Inferior parietal cortex (tissue), 1 donor: Measurements from ENCODE around the gene RMC1.
"Not testable (repeated sequence)": the region's sequence is repeated elsewhere in the genome, so short reads cannot be mapped to it uniquely, and the experiment has no call there.

Source experiments
- DNase-seq: peaks from one replicate; pipeline ENCODE4 v3.0.0-alpha.2; 2016; ENCODE audit errors: extremely low spot score

Gene RMC1

GRCh38 chr18:23503038-23503962, at the start of gene RMC1:
RMC1 (plus strand) TSS chr18:23503511; CDS start chr18:23503619, 108 bp downstream.
- DNase-seq = peak; percentile 91

- DNase-seq = peak; percentile 32
Measured at GRCh38 chr18:23453680-23454058, 49.6 kb upstream of the RMC1 start.

DNA sequence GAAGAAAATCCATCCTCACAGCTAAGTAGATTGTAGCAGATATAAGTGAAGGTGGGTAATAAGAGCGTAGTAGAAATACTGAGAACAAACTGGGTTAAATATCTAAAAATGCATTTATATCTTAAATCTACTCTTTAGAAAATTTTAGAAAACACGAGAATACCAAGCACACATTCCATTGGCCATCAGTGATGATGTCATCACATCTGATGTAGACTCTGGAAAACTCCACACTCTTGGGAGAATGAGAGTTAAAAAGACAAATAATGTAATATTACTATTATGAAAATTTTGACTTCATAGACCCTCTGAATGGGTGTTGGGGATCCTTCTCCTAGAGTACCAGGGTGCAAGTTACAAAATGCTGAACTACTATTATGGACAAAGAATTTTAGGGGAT, 46.5 kb upstream of the RMC1 start:
- no peak for DNase-seq

DNA sequence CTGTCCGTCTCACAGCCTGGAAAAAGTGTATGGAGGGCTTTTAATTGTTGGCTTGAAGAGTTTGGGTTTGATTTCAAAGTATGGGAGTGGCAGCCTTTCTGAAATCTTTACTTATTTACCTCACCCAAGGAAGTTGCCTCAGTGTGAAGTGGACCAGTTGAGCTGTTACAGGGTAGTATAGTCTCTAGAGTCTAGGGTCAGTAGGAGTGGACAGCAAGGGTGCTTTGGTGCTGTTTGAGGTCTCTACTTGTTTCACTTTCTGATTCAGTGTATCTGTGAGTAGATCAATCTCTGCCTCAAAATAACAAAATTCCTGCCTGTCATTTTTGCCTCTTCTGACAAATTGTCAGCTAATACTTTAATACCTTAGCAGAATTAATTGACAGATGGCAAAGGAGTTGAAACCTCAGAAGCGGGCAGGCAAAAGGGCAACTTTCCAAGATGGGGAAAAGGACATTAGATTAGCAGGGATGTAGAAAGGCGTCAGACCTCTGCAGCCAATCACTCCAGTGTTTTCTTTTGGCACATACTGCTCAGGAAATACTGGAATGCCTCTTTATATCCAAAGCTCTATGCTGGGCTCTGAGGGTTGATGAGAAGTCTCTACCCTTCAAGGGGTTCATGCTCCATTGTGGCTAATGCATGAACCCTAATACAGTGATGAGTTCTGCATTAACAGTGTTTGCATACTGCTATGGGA, 44.3 kb upstream of the RMC1 start:
- no peak for DNase-seq

DNA sequence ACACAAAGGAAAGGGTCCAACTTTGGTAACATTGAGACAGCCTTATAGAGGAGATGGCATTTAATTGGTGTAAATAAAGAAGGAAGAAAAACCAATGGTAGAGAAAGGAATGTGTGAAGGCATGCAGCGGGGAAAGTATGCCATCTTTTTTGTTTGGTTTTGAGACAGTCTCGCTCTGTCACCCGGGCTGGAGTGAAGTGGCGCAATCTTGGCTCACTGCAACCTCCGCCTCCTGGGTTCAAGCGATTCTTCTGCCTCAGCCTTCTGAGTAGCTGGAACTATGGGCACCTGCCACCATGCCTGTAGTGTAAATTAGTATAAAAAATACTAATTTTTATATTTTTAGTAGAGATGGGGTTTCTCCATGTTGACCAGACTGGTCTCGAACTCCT, 43.8 kb upstream of the RMC1 start:
- no peak for DNase-seq

- no peak for DNase-seq
Measured at GRCh38 chr18:23460285-23461273, 42.7 kb upstream of the RMC1 start.

- no peak for DNase-seq
Measured at GRCh38 chr18:23462876-23463275, 40.4 kb upstream of the RMC1 start.

DNA sequence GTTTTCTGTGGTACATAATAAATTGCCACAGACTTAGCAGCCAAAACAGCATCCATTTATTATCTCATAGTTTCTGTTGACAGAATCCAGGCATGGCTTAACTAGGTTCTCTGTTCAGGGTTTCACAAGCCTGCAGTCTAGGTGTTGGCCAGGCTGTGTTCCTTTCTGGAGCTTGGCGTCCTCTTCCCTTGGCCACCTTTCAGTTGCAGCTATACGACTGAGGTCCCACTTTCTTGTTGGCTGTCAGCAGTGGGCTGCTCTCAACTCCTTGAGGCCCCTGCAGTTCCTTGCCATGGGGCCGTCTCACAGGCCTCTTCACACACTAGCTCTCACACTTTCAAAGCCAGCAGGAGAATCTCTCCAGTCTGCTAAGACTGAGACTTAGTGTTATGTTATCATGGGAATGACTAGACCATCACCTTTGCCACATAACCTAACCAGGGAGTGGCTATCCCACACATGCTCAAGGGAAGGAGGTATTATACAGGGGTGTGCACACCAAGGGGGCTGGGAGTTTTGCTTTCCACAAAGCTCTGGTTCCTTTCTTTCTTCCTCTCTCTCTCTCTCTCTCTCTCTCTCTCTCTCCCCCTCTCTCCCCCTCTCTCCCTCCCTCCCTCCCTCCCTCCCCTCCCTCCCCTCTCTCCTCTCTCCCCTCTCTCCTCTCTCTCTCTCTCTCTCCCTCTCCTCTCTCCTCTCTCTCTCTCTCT, 34.4 kb upstream of the RMC1 start:
- DNase-seq = no peak

- DNase-seq = no peak
Measured at GRCh38 chr18:23470620-23471387, 32.5 kb upstream of the RMC1 start.

DNA sequence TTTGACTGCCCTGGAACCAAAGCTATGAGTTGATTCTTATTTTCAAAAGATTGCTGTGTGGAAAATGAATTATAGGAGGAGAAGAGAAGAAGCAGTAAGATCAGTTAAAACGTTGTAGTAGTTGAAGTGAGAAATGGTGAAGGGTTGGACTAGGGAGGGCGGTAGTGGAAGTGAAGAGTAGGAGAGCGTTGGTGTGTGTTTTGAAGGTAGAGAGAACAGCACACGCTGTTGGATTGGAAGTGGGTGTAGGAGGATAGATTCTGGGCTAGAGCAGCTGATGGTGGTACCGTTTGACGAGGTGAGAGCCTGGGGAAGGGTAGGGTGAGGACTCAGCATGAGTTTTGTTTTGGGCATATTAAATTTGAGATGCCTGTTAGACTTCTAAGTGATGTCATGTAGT, 31.8 kb upstream of the RMC1 start:
- DNase-seq = no peak

DNA sequence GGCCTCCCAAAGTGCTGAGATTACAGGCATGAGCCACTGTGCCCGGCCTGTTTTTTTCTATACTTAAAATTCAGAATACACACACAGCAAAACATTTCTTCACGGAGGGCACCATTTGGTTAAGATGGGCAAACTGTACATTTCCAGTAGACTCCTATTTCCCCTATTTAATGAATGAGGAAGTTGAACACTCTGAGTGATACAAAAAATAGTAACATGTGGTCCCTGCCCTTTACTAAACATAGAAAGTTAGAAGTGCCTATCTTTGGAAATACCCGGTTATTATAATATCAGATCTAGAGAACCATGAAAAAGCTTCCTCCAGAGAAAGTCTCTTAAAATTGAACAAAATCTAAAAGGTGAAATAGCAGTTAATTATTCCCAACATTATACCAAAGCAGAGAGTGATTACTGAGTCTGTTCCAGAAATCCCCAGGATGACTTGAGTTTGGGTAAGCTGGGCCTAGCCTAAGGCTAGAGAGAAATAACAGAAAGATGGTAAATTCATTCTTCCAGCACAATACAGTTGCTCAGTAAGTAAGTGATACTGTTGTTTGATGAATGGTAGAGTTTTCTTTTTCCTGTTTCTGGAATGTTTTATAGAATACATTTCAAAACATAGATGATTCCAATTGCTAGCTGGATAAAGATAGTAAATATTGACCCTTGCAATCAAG, 23.3 kb upstream of the RMC1 start:
- DNase-seq = no peak

DNA sequence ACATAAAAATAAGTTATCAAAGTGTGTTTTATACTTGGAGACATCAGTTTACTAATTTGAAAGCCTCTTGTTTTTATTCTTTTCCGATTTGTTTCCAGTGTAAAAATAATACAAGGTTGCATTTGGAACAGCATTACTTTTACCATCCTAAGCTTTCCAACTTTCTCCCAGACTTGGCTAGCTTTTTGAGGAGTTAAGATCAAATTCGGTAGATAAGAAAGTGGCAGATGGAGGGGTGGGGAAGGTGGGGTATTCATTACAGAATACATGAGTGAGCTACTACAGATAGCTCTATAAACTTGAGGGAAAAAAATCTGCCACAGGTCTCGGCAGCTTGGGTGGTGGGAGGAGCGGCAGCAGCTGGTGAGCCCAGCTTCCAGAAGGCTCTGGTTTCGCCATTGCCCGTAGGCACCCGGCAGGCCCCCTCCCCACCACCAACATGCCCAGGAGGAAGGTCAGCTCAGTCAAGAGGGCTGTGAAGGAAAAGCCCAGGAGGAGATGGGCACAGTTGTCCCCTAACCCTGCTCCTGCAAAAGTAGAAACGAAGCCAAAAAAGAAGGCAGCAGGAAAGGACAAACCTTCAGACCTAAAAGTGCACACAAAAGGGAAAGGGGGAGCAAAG, 18.6 kb upstream of the RMC1 start:
- DNase-seq = no peak

DNA sequence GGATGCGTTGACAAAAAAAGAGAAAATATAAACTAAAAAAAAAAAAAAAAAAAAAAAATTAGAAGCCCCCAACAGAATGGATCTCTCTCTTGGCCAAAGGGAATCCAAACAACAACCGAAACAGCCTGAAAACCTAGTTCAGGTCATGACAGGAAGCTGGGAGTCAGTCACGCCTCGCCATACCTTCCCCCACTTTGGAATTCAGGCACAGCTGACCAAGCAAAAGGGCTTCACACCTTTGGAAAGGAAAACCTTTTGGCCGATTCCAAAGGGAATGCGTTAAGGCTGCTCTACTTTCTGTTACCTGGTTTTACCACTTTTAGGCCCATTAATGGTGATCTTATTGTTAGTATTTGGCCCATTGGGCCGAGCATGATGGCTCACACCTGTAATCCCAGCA, 17.9 kb upstream of the RMC1 start:
- DNase-seq = no peak

DNA sequence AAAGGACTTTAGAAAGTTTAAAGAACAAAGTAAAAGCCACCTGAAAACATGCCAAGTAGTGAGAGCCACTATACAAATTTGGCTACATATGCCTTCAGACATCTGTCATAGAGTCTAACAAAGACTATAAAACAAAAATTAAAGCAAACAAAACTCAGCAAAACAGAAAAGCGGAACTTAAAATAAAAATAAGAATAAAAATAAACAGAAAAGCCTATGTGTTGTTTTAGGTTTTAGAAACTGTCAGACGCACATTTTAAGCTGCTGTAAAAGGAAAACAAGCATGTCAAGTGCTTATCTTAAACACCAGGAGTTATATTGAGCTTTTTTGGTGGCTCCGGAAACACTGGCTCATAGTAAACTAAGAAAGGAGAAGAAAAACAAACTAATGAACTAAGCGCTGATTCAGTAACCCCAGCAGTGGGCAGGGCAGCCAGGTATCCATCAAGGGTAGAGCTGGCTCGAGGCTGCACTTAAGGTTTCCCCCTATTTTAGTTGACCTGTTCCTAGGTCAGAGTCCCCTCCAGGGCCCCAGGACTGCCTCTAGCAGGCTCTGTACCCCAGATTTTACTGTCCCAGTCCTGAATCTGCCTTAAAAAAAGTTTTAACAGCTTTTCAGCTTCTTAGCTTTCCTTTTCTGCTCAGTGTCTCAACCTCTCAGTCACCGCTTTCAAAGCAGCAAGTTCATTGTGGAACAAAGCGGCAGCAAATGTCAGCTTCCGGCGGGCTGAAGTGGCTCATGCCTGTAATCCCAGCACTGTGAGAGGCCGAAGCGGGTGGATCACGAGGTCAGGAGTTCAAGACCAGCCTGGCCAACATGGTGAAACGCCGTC, 15.4 kb upstream of the RMC1 start:
- DNase-seq = no peak

DNA sequence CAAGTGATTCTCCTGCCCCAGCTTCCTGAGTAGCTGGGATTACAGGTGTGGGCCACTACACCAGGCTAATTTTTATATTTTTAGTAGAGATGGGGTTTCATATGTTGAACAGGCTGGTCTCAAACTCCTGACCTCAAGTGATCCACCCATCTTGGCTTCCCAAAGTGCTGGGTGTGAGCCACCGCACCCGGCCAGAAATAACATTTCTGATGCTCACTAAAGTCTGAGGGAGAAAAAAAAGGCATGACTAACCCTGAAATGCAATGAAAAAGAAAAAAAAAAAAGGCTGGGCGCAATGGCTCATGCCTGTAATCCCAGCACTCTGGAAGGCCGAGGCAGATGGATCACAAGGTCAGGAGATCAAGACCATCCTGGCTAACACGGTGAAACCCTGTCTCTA, 13.7 kb upstream of the RMC1 start:
- not testable (repeated sequence) for DNase-seq

GRCh38 chr18:23493654-23494053, 9.7 kb upstream of the RMC1 start:
- DNase-seq = no peak

GRCh38 chr18:23494992-23495391, 8.3 kb upstream of the RMC1 start:
- no peak for DNase-seq

GRCh38 chr18:23495723-23496440, 7.4 kb upstream of the RMC1 start:
- no peak for DNase-seq
